Neural cell (in vitro differentiated cells): ENCODE data around the gene ARSI. TPM values are rescaled to one million over a fixed set of nuclear protein-coding genes. Genes with fewer than 3 reads are reported as not detected.

Experiments
- H2AFZ ChIP-seq: fragments of 200-600, 300-800 bp; sonication (generic), shearing (Covaris generic); 2 replicates; pipeline ENCODE4 v1.6.0; 2014; ENCODE audit warnings: low read depth, mild to moderate bottlenecking, antibody characterized with exemption, low read length, moderate library complexity
- H3F3A ChIP-seq: fragments of 200-600 bp; shearing (Covaris generic); 2 replicates; pipeline ENCODE4 v1.6.1; 2016; ENCODE audit warnings: mild to moderate bottlenecking, moderate library complexity, mixed read lengths, antibody characterized with exemption, low read length; ENCODE audit not compliant: insufficient read depth, poor library complexity, severe bottlenecking
- H3K27ac ChIP-seq: fragments of 200-600, 300-800 bp; sonication (generic), shearing (Covaris generic); 2 replicates; pipeline ENCODE4 v1.5.1; 2014; ENCODE audit warnings: mild to moderate bottlenecking, low read length, moderate library complexity
- H3K27me3 ChIP-seq: fragments of 300-800, 200-600 bp; sonication (generic), shearing (Covaris generic); 2 replicates; pipeline ENCODE4 v1.6.0; 2014; ENCODE audit warnings: mild to moderate bottlenecking, low read depth, low read length, moderate library complexity; ENCODE audit not compliant: insufficient read depth
- H3K36me3 ChIP-seq: fragments of 300-800, 200-600 bp; sonication (generic), shearing (Covaris generic); 2 replicates; pipeline ENCODE4 v1.5.1; 2014; ENCODE audit warnings: mild to moderate bottlenecking, antibody characterized with exemption, low read length, moderate library complexity; ENCODE audit not compliant: insufficient read depth
- H3K4me2 ChIP-seq: fragments of 300-800, 200-600 bp; sonication (generic), shearing (Covaris generic); 2 replicates; pipeline ENCODE4 v1.6.0; 2014; ENCODE audit warnings: mild to moderate bottlenecking, low read length
- H3K4me3 ChIP-seq: fragments of 300-800, 200-600 bp; sonication (generic), shearing (Covaris generic); 2 replicates; pipeline ENCODE4 v1.5.1; 2014; ENCODE audit warnings: mild to moderate bottlenecking, low read length, moderate library complexity
- H3K79me2 ChIP-seq: fragments of 200-600 bp; shearing (Covaris generic); replicated peaks from 2 replicates; pipeline ENCODE4 v1.6.0; 2014; ENCODE audit warnings: mild to moderate bottlenecking, low read length, moderate library complexity; ENCODE audit not compliant: insufficient read depth
- H3K9ac ChIP-seq: fragments of 300-800, 200-600 bp; sonication (generic), shearing (Covaris generic); 2 replicates; pipeline ENCODE4 v1.6.1; 2016; ENCODE audit warnings: mild to moderate bottlenecking, low read length, mixed read lengths
- H3K9me2 ChIP-seq: fragments of 200-600 bp; shearing (Covaris generic); 2 replicates; pipeline ENCODE4 v1.6.1; 2016; ENCODE audit warnings: mild to moderate bottlenecking, low read length, mixed read lengths; ENCODE audit not compliant: insufficient read depth
- H3K9me3 ChIP-seq: fragments of 200-600, 300-800 bp; sonication (generic), shearing (Covaris generic); 2 replicates; pipeline ENCODE4 v1.6.1; 2016; ENCODE audit warnings: mild to moderate bottlenecking, mixed run types, low read length, moderate library complexity, mixed read lengths
- H4K20me1 ChIP-seq: fragments of 200-600 bp; shearing (Covaris generic); 2 replicates; pipeline ENCODE4 v1.6.1; 2016; ENCODE audit warnings: mild to moderate bottlenecking, mixed run types; ENCODE audit not compliant: insufficient read depth
- EP300 ChIP-seq: fragments of 450-650 bp; conservative IDR thresholded peaks from 2 replicates; pipeline ENCODE4 v1.6.1; 2014; ENCODE audit warnings: antibody characterized with exemption, mild to moderate bottlenecking, moderate library complexity; ENCODE audit not compliant: poor library complexity, severe bottlenecking
- EZH2 ChIP-seq: fragments of 200-600, 300-800 bp; shearing (Covaris generic), sonication (generic); IDR thresholded peaks from 2 replicates; pipeline ENCODE4 v1.6.1; 2014; ENCODE audit warnings: antibody characterized with exemption, low read length, borderline replicate concordance, mild to moderate bottlenecking; ENCODE audit not compliant: insufficient read depth, poor library complexity, severe bottlenecking
- MXI1 ChIP-seq: fragments of 450-650 bp; conservative IDR thresholded peaks from 2 replicates; pipeline ENCODE4 v1.6.1; 2014; ENCODE audit warnings: antibody characterized with exemption, mild to moderate bottlenecking; ENCODE audit not compliant: poor library complexity, severe bottlenecking
- POLR2AphosphoS5 ChIP-seq: IDR thresholded peaks from 2 replicates; pipeline ENCODE4 v1.6.1; 2012
- RAD21 ChIP-seq: fragments of 450-650 bp; conservative IDR thresholded peaks from 2 replicates; pipeline ENCODE4 v1.6.1; 2014; ENCODE audit warnings: antibody characterized with exemption, mild to moderate bottlenecking, moderate library complexity
- SMC3 ChIP-seq: fragments of 450-650 bp; conservative IDR thresholded peaks from 2 replicates; pipeline ENCODE4 v1.6.1; 2014; ENCODE audit warnings: antibody characterized with exemption, mild to moderate bottlenecking, moderate library complexity; ENCODE audit not compliant: poor library complexity
- TAF1 ChIP-seq: IDR thresholded peaks from 2 replicates; pipeline ENCODE4 v1.6.1; 2012; ENCODE audit warnings: low read depth
- polyA plus RNA-seq: library from polyadenylated mRNA; depleted of rRNA; stranded (reverse); fragments of >200 nt; gene quantifications from 2 replicates; pipeline ENCODE4 v1.2.3, GENCODE V29; 2014
- TF ChIP-seq, protein P1 (sequence below): IDR thresholded peaks from 2 replicates; pipeline ENCODE4 v1.6.1; 2012; ENCODE audit warnings: borderline replicate concordance
- TF ChIP-seq, protein P2 (sequence below): fragments of 450-650 bp; IDR thresholded peaks from 2 replicates; pipeline ENCODE4 v1.5.1; 2014; ENCODE audit warnings: antibody characterized with exemption, mild to moderate bottlenecking, moderate library complexity; ENCODE audit not compliant: poor library complexity, severe bottlenecking

Gene ARSI
- polyA plus RNA-seq, 1 donor from 2014 or later, result not detected

DNA sequence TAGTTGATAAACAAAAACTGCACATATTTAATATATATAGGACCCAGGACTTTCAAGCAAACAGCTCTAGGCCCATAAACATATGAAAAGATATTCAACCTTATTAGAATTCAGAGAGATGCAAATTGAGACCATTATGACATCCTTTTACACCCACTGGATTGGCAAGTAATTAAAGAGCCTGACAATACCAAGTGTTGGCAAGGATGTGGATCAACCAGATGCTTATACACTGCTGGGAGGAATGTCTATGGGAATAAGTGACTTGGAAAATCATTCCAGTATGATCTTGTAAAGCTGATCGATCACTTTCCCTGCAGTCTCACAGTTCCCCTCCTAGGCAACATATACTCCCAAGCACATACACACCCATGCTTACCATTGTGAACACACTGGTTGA lies 39.3 kb upstream of the ARSI start:
- Histone ChIP-seq H3K9me2 (no peaks in the 10 kb centered on the region), H3K27me3 (no peaks in the 10 kb centered on the region), H3K4me3 (no peak overlapping the region), H3K27ac (no peak overlapping the region), H3F3A (no peaks in the 10 kb centered on the region), H3K36me3 (no peaks in the 10 kb centered on the region), H3K9me3 (no peaks in the 10 kb centered on the region), H3K9ac (no peak overlapping the region), H4K20me1 (no peaks in the 10 kb centered on the region), H3K4me2 (no peak overlapping the region), H2AFZ (no peak overlapping the region), H3K79me2 (no peaks in the 10 kb centered on the region)
- TF ChIP-seq, protein P1, sequence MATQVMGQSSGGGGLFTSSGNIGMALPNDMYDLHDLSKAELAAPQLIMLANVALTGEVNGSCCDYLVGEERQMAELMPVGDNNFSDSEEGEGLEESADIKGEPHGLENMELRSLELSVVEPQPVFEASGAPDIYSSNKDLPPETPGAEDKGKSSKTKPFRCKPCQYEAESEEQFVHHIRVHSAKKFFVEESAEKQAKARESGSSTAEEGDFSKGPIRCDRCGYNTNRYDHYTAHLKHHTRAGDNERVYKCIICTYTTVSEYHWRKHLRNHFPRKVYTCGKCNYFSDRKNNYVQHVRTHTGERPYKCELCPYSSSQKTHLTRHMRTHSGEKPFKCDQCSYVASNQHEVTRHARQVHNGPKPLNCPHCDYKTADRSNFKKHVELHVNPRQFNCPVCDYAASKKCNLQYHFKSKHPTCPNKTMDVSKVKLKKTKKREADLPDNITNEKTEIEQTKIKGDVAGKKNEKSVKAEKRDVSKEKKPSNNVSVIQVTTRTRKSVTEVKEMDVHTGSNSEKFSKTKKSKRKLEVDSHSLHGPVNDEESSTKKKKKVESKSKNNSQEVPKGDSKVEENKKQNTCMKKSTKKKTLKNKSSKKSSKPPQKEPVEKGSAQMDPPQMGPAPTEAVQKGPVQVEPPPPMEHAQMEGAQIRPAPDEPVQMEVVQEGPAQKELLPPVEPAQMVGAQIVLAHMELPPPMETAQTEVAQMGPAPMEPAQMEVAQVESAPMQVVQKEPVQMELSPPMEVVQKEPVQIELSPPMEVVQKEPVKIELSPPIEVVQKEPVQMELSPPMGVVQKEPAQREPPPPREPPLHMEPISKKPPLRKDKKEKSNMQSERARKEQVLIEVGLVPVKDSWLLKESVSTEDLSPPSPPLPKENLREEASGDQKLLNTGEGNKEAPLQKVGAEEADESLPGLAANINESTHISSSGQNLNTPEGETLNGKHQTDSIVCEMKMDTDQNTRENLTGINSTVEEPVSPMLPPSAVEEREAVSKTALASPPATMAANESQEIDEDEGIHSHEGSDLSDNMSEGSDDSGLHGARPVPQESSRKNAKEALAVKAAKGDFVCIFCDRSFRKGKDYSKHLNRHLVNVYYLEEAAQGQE, result no peak
- TF ChIP-seq EZH2 (no peak), TAF1 (no peak), RAD21 (no peak), POLR2AphosphoS5 (no peak), EP300 (no peak)

- Histone ChIP-seq H3K9ac (no peak overlapping the region), H3K27me3 (no peaks in the 10 kb centered on the region), H4K20me1 (no peaks in the 10 kb centered on the region), H3K4me2 (no peak overlapping the region), H3K36me3 (no peaks in the 10 kb centered on the region), H2AFZ (no peak overlapping the region), H3K9me3 (no peaks in the 10 kb centered on the region), H3K4me3 (no peak overlapping the region), H3K27ac (no peak overlapping the region), H3F3A (no peaks in the 10 kb centered on the region), H3K79me2 (no peaks in the 10 kb centered on the region), H3K9me2 (no peaks in the 10 kb centered on the region)
- TF ChIP-seq EP300, result no peak
- TF ChIP-seq EZH2, result no peak
- no peak for TF ChIP-seq RAD21
- no peak for TF ChIP-seq SMC3
- no peak for TF ChIP-seq MXI1
- TF ChIP-seq, protein P2, sequence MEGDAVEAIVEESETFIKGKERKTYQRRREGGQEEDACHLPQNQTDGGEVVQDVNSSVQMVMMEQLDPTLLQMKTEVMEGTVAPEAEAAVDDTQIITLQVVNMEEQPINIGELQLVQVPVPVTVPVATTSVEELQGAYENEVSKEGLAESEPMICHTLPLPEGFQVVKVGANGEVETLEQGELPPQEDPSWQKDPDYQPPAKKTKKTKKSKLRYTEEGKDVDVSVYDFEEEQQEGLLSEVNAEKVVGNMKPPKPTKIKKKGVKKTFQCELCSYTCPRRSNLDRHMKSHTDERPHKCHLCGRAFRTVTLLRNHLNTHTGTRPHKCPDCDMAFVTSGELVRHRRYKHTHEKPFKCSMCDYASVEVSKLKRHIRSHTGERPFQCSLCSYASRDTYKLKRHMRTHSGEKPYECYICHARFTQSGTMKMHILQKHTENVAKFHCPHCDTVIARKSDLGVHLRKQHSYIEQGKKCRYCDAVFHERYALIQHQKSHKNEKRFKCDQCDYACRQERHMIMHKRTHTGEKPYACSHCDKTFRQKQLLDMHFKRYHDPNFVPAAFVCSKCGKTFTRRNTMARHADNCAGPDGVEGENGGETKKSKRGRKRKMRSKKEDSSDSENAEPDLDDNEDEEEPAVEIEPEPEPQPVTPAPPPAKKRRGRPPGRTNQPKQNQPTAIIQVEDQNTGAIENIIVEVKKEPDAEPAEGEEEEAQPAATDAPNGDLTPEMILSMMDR, result no peak
- no peak for TF ChIP-seq TAF1
- TF ChIP-seq, protein P1, result no peak
- no peak for TF ChIP-seq POLR2AphosphoS5
Observed at GRCh38 chr5:150341331-150341730, 38.6 kb upstream of the ARSI start.
